Karpas-422 (cell line): ENCODE data around the gene DHRS1. TPM values are rescaled to one million over a fixed set of nuclear protein-coding genes. Genes with fewer than 3 reads are reported as not detected.

Experiments used
- DNase-seq: peaks from one replicate; pipeline ENCODE4 v3.0.0-alpha.2; 2015
- H2AFZ ChIP-seq: fragments of 200-600 bp; sonication (generic); 2 replicates; pipeline ENCODE4 v1.6.1; 2014; ENCODE audit warnings: antibody characterized with exemption, low read length, mixed read lengths
- H3K27ac ChIP-seq: fragments of 200-600 bp; sonication (generic); 2 replicates; pipeline ENCODE4 v1.5.1; 2014; ENCODE audit warnings: mild to moderate bottlenecking, low read length, moderate library complexity
- H3K27me3 ChIP-seq: fragments of 200-600 bp; sonication (generic); 2 replicates; pipeline ENCODE4 v1.6.1; 2014; ENCODE audit warnings: low read length, mixed read lengths
- H3K36me3 ChIP-seq: fragments of 200-600 bp; sonication (generic); 2 replicates; pipeline ENCODE4 v1.6.1; 2014; ENCODE audit warnings: low read length, mixed read lengths; ENCODE audit not compliant: insufficient read depth
- H3K4me1 ChIP-seq: fragments of 200-600 bp; sonication (generic); 2 replicates; pipeline ENCODE4 v1.6.1; 2014; ENCODE audit warnings: mild to moderate bottlenecking, low read length, mixed read lengths
- H3K4me2 ChIP-seq: fragments of 200-600 bp; sonication (generic); 2 replicates; pipeline ENCODE4 v1.6.1; 2014; ENCODE audit warnings: low read length, low read depth, mild to moderate bottlenecking; ENCODE audit not compliant: poor library complexity, severe bottlenecking
- H3K4me3 ChIP-seq: fragments of 200-600 bp; sonication (generic); 2 replicates; pipeline ENCODE4 v1.5.1; 2014; ENCODE audit warnings: mild to moderate bottlenecking, antibody characterized with exemption, low read length, mixed read lengths
- H3K79me2 ChIP-seq: fragments of 200-600 bp; sonication (generic); 2 replicates; pipeline ENCODE4 v1.6.1; 2014; ENCODE audit warnings: mild to moderate bottlenecking, low read length, mixed read lengths
- H3K9ac ChIP-seq: fragments of 200-600 bp; sonication (generic); 2 replicates; pipeline ENCODE4 v1.6.0; 2014; ENCODE audit warnings: low read length
- H3K9me2 ChIP-seq: fragments of 200-600 bp; sonication (generic), shearing (Covaris generic); replicated peaks from 2 replicates; pipeline ENCODE4 v1.6.0; 2014; ENCODE audit warnings: mild to moderate bottlenecking, low read length, moderate library complexity; ENCODE audit not compliant: insufficient read depth
- H3K9me3 ChIP-seq: fragments of 300-700, 200-600 bp; sonication (generic); 2 replicates; pipeline ENCODE4 v1.6.1; 2014; ENCODE audit warnings: low read length, mixed read lengths
- H4K20me1 ChIP-seq: fragments of 200-600 bp; sonication (generic); 2 replicates; pipeline ENCODE4 v1.6.1; 2014; ENCODE audit warnings: mild to moderate bottlenecking, antibody characterized with exemption, low read length, low read depth; ENCODE audit not compliant: insufficient read depth
- total RNA-seq: library from RNA; depleted of rRNA; stranded (reverse); fragments of >200 nt; shearing (Covaris generic); gene quantifications from 2 replicates; pipeline ENCODE4 v1.2.3, GENCODE V29; 2014; ENCODE audit warnings: low replicate concordance

DHRS1 gene
- total RNA-seq, 1 experiment from 2014 or later: 35.9 TPM

GRCh38 chr14:24286996-24287395, 12.6 kb downstream of the DHRS1 start:
- Histone ChIP-seq H3K36me3 (peaks cover 12% of the 10 kb centered on the region; the same call in 1 of the 2 replicates), H4K20me1 (no peaks in the 10 kb centered on the region), H3K9me3 (no peaks in the 10 kb centered on the region), H3K79me2 (peaks cover 14% of the 10 kb centered on the region; the same call in 1 of the 2 replicates), H3K4me2 (no peak overlapping the region), H3K27me3 (no peaks in the 10 kb centered on the region), H3K4me3 (no peak overlapping the region), H3K9me2 (no peaks in the 10 kb centered on the region), H3K4me1 (no peaks in the 10 kb centered on the region), H3K9ac (no peak overlapping the region), H2AFZ (no peak overlapping the region), H3K27ac (no peak overlapping the region)
- no peak for DNase-seq

GRCh38 chr14:24285351-24285750, 14.2 kb downstream of the DHRS1 start:
- Histone ChIP-seq H3K27me3 (no peaks in the 10 kb centered on the region), H3K4me3 (no peak overlapping the region), H3K9me3 (no peaks in the 10 kb centered on the region), H3K27ac (no peak overlapping the region), H3K9ac (no peak overlapping the region; the same call in 1 of the 2 replicates), H4K20me1 (no peaks in the 10 kb centered on the region), H2AFZ (no peak overlapping the region), H3K9me2 (no peaks in the 10 kb centered on the region), H3K79me2 (peaks cover 18% of the 10 kb centered on the region; the same call in 1 of the 2 replicates), H3K36me3 (peaks cover 12% of the 10 kb centered on the region; the same call in 1 of the 2 replicates), H3K4me2 (no peak overlapping the region), H3K4me1 (peaks cover under 1% of the 10 kb centered on the region; the same call in 1 of the 2 replicates)
- no peak for DNase-seq

GRCh38 chr14:24284501-24285035, 15.0 kb downstream of the DHRS1 start:
- Histone ChIP-seq H3K4me3 (no peak overlapping the region), H3K9me3 (no peaks in the 10 kb centered on the region)

GRCh38 chr14:24283796-24284460, 15.7 kb downstream of the DHRS1 start:
- H3K27ac ChIP-seq: no peak overlapping the region
- no peak overlapping the region for H3K4me3 ChIP-seq
- no peak overlapping the region for H2AFZ ChIP-seq
- no peaks in the 10 kb centered on the region for H4K20me1 ChIP-seq
- DNase-seq: no peak
- no peaks in the 10 kb centered on the region for H3K9me3 ChIP-seq
- no peak overlapping the region for H3K4me2 ChIP-seq
- no peak overlapping the region for H3K9ac ChIP-seq
- H3K27me3 ChIP-seq: no peaks in the 10 kb centered on the region
- H3K4me1 ChIP-seq: peaks cover 15% of the 10 kb centered on the region
- H3K9me2 ChIP-seq: no peaks in the 10 kb centered on the region
- H3K79me2 ChIP-seq: peaks cover 19% of the 10 kb centered on the region
- no peaks in the 10 kb centered on the region for H3K36me3 ChIP-seq

More at GRCh38 chr14:24284501-24285035, 15.0 kb downstream of the DHRS1 start:
- DNase-seq: no peak
- no peak overlapping the region for H3K9ac ChIP-seq
- peaks cover 23% of the 10 kb centered on the region for H3K79me2 ChIP-seq
- H3K9me2 ChIP-seq: no peaks in the 10 kb centered on the region
- H3K4me2 ChIP-seq: no peak overlapping the region
- H2AFZ ChIP-seq: no peak overlapping the region
- H4K20me1 ChIP-seq: no peaks in the 10 kb centered on the region
- H3K27me3 ChIP-seq: no peaks in the 10 kb centered on the region
- H3K36me3 ChIP-seq: peaks cover 4% of the 10 kb centered on the region; the same call in 1 of the 2 replicates
- H3K4me1 ChIP-seq: peaks cover 9% of the 10 kb centered on the region
- H3K27ac ChIP-seq: no peak overlapping the region

GRCh38 chr14:24282736-24283135, 16.8 kb downstream of the DHRS1 start:
- Histone ChIP-seq H3K27ac (no peak overlapping the region), H3K4me2 (no peak overlapping the region), H4K20me1 (no peaks in the 10 kb centered on the region), H3K79me2 (peaks cover 15% of the 10 kb centered on the region), H3K9ac (no peak overlapping the region), H3K36me3 (no peaks in the 10 kb centered on the region), H3K9me2 (no peaks in the 10 kb centered on the region), H3K4me1 (peaks cover 26% of the 10 kb centered on the region), H3K27me3 (no peaks in the 10 kb centered on the region), H2AFZ (no peak overlapping the region), H3K9me3 (no peaks in the 10 kb centered on the region), H3K4me3 (no peak overlapping the region)
- no peak for DNase-seq

- DNase-seq: no peak
- Histone ChIP-seq H3K36me3 (no peaks in the 10 kb centered on the region), H3K27ac (no peak overlapping the region), H3K79me2 (peaks cover 12% of the 10 kb centered on the region), H3K9ac (no peak overlapping the region), H3K4me2 (no peak overlapping the region), H3K4me3 (no peak overlapping the region), H2AFZ (no peak overlapping the region), H3K9me3 (no peaks in the 10 kb centered on the region), H3K4me1 (peaks cover 32% of the 10 kb centered on the region), H4K20me1 (no peaks in the 10 kb centered on the region), H3K9me2 (no peaks in the 10 kb centered on the region), H3K27me3 (no peaks in the 10 kb centered on the region)
These were observed 17.9 kb downstream of the DHRS1 start for GRCh38 chr14:24281636-24282035.

GRCh38 chr14:24280797-24281460, 18.7 kb downstream of the DHRS1 start:
- no peak overlapping the region for H3K27ac ChIP-seq
- no peak overlapping the region for H3K9ac ChIP-seq
- H3K4me3 ChIP-seq: no peak overlapping the region
- H3K4me1 ChIP-seq: peaks cover 32% of the 10 kb centered on the region
- DNase-seq: no peak
- peaks cover 12% of the 10 kb centered on the region for H3K79me2 ChIP-seq
- H3K9me2 ChIP-seq: no peaks in the 10 kb centered on the region
- H3K36me3 ChIP-seq: no peaks in the 10 kb centered on the region
- H3K27me3 ChIP-seq: no peaks in the 10 kb centered on the region
- no peak overlapping the region for H3K4me2 ChIP-seq
- H4K20me1 ChIP-seq: no peaks in the 10 kb centered on the region
- H2AFZ ChIP-seq: no peak overlapping the region
- no peaks in the 10 kb centered on the region for H3K9me3 ChIP-seq
